Endometrial microvascular endothelial cells (primary cell): Measurements from ENCODE around the gene ZNF212. TPM values are rescaled to one million over a fixed set of nuclear protein-coding genes. Genes with fewer than 3 reads are reported as not detected.

Experiments used
- in situ Hi-C: cut with HindIII; loops from 2 replicates; pipeline ENCODE4 v1.10.0; 2017; ENCODE audit warnings: low sequenced_read_pairs, low pct_unique_long_range_greater_than_20kb; ENCODE audit errors: inconsistent ontology term
- total RNA-seq: library from RNA; depleted of rRNA; stranded (reverse); fragments of >200 nt; gene quantifications from one replicate; pipeline ENCODE4 v1.2.3, GENCODE V29; 2015; ENCODE audit errors: inconsistent ontology term

ZNF212 gene
- total RNA-seq: 2.7 TPM

DNA sequence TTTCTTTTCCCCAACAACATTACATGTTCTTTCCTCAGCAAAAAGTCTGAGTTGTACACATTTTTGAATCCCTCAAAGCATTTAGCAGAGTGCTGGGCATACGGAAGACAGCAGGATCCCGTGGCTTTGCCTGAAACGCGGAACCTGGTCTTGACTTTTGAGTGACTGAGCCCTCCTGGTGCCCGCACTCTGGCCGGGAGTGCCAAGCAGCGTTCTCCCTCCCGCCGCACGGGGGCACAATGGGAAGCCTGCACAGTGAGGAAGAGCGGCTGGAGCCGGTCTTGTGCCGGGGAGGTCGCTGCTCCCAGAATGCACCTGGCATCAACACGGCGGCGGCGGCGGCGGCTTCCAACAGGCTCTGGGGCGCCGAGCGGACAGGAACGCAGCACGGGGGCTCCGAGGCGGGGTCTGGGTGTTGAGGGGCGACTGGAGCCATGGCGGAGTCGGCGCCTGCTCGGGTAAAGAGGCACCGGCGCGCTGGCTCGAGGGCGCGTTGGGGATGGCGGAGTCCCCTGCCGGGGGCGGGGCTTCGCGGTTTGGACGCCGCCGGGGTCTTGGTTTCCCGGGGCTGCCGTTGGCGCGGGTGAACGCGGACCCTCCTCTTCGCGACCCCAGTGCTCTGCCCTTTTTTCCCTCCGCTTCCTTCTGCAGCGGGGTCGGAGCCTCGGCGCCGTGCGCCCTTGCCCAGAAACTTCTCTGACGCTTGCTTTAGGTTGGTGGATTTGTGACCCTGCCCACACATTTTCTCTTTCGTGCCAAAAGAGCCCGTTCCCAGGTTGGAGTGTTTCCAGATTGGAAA lies at the start of gene ZNF212:
ZNF212 (plus strand) TSS at position 307 of the 799 bp plus-strand sequence; CDS start at position 435, 128 bp downstream.
- in situ Hi-C loops: no loop called here

DNA sequence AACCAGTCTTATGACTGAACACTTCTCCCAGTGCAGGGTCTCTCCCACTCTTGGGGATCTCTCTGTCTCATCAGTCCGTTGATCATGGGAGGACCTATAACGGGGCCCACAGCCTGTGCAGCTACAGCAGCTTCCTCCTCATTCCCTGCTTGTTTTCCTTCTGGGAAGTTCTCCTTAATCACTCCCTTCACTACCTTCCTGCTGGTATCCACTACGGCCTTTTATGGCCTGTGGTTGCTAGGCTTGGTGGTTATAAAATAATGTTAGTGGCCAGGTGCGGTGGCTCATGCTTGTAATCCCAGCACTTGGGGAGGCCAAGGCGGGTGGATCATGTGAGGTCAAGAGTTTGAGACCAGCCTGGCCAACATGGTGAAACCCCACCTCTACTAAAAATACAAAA lies 47.6 kb upstream of the ZNF212 start:
- in situ Hi-C loops: no loop called here

DNA sequence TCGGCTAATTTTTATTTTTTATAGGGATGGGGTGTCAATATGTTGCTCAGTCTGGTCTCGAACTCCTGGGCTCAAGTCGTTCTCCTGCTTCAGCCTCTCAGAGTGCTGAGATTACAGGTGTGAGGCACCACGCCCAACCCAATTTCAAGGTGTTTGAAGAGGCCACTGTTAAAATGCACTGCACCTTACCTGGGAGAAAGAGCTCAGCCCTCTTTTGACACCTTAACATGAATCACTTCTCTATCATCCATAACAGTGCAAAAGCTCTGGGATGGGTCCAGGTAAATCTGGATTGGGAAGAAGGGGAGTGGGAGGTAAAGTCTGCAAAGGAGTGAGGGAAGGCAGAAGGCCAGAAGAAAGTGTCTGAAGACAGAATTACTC lies 44.7 kb upstream of the ZNF212 start:
- in situ Hi-C loops: no loop called here

DNA sequence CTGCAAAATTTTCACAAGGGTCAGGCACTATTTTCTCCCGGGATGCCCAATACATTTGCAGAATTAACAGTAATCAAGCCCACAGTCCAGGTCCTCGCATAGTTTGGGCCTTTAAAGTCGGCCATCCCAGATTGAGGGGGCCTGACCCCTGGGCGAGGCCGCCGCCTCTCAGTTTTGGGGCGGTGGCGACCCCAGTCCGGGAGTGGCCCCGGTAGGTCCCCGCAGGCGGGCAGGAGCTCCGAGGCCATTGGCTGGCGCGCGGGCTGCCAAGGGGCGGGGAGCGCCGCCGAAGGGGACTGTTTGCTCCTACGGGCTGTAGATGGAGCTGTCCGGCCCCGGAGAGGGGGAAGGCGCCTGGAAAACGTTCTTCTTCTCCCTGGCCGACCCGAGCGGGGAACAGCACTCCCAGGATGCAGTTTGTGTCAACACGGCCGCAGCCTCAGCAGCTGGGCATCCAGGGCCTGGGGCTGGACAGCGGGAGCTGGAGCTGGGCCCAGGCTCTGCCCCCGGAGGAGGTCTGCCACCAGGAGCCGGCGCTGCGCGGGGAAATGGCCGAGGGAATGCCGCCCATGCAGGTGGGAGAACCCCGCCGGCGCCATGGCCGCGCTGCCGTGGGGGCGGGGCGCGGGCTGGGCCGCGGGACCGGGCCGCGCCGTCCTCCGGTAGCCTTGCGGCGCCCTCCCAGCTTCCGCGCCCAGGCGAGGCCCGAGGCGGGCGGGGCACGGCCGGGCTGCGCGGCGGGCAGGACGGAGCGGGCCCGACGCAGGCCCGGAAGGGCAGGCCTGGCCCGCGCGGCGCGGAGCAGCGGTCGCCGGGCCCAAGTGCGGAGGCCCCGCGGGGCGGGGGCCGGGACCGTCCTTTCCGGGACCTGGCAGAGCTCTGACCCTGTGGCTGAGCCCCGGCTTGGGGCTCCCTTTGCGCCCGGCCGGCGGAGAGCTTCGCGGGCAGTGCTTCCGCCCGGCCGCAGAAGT lies 44.0 kb upstream of the ZNF212 start, which contains the start of gene ZNF282:
ZNF282 (plus strand) TSS at position 367 of the 971 bp plus-strand sequence; CDS start at position 411, 44 bp downstream.
- in situ Hi-C loops: no loop called here

DNA sequence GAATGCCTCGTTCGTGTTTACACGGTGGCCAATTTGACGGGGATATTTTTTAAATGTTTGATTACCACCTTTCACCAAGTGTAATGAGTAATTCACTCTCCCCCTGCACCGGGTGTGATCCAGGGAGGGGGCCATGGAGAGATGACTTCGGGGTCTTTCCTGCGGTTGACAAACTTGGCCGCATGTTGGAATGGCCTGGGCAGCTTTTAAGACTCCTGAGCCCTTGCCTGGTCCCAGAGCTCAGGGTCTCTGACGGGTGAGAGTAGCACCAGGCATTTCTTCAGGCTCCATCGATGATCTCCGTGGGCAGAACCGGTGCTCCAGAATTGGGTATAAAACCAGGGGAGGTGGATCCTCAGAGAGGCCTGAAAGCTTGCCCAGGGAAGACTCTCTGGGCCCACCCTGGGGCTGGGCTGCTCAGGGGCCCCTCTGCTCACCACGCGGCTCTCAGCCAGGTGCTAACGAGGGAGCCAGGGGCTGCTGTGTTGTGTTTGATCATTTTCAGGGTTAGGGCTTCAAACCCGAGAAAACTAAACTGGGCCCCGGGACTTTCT lies 43.2 kb upstream of the ZNF212 start:
- in situ Hi-C loops: no loop called here

DNA sequence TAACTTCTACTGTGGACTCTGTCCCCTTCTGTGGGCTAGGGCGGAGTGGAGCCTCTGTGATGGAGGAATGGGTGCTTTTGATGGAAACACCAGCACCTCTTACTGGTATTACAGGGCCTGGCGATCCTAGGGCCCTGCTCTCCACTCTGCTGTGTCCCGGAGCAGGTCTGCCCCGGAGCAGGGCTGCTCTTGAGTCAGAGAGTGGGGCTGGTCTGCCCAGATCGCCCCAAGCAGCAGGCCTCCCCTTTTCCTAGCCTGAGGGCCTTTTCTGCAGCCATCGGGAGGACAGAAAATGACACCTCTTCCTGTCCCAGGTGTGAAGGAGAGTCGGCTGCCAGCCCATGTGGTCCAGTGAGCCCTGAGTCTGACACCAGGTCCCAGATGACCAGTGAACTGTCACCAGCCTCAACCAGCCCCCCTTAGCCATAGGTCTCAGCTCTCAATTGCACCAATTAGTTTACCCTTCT lies 42.7 kb upstream of the ZNF212 start:
- in situ Hi-C loops: no loop called here

DNA sequence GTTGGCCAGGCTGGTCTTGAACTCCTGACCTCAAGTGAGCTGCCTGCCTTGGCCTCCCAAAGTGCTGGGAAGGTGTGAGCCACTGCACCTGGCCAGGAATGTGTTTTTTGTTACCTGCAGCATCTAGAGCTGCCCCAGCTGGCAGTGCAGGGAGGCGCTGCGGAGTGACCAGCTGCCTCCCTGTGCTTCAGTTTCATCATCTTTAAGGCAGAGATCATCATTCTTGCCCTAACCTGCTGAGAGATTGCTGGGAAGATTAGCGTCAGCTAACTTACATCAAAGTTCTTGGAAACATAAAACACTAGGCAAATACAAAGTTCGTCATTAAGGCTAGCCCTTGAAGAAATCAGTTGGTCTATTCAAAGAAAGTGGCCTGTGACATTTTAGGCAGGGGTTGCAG lies 41.8 kb upstream of the ZNF212 start:
- in situ Hi-C loops: no loop called here

DNA sequence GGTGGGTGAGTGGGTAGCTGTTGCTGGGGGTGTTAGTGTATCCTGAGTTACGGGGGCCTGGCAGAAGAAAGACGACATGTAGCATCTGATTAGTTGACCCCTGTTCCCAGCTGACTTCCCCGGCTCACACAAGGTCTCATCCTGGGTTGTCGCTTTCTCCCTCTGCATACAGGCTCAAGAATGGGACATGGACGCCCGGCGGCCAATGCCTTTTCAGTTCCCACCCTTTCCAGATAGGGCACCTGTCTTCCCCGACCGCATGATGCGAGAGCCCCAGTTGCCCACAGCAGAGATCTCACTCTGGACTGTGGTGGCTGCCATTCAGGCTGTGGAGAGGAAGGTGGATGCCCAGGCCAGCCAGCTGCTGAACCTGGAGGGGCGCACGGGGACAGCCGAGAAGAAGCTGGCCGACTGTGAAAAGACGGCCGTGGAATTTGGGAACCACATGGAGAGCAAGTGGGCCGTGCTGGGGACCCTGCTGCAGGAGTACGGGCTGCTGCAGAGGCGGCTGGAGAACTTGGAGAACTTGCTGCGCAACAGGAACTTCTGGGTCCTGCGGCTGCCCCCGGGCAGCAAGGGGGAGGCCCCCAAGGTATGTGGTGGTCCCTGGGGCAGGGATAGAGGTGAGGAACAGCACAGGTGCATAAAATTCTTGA lies 41.2 kb upstream of the ZNF212 start:
- in situ Hi-C loops: no loop called here

DNA sequence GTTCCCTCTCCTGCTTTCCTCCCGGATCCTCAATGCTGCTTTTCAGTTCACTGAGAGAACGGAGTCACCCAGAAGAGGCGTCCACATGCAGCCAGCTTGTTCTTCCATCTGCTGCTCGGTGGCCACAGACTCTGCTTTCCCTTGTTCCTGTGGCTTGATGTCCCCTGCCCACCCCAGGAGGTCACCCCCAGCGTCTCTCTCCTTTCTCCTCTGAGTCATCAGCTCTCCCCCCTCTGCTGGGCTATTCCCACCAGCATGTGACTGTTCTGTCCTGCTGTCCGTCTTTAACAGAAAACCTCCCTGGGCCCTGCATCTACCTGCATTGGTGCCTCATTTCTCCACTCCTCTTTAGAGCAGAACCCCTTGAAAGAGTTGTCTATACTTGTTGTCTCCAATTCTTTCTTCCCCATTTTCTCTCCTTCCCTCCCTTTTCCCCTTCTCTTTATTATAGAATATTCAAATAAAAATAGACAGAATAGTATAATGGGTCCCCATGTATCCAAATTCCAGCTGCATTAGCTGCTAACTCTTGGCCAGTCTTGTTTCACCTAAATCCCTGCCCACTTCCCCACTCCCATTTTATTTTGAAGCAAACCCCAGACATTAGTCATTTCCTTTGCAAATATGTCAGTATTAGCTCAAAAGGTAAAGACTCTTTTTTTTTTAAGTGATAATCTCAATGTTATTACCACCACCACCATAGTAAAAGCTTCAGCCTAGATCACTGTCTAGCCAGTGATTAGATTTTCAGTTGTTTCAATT lies 40.0 kb upstream of the ZNF212 start:
- in situ Hi-C loops: no loop called here

DNA sequence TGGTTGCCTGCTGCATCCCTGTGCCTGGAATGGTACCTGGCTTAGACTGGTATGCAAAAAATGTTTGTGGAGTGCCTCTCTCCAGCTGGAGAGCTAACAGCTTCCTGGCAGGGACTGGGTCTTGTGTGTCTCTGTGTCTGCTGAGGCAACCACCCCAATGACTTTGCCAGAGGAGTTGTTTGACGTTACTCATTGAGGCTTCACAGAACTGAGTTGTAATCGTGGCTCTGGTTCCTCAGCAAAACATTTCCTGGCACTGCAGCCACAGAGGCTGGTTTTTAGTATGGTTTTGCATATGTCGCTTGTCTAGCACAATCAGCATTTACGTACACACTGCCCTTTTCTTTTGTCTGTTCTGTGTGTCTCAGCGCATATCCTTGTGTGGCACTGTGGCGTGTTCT lies 36.6 kb upstream of the ZNF212 start:
- in situ Hi-C loops: no loop called here

DNA sequence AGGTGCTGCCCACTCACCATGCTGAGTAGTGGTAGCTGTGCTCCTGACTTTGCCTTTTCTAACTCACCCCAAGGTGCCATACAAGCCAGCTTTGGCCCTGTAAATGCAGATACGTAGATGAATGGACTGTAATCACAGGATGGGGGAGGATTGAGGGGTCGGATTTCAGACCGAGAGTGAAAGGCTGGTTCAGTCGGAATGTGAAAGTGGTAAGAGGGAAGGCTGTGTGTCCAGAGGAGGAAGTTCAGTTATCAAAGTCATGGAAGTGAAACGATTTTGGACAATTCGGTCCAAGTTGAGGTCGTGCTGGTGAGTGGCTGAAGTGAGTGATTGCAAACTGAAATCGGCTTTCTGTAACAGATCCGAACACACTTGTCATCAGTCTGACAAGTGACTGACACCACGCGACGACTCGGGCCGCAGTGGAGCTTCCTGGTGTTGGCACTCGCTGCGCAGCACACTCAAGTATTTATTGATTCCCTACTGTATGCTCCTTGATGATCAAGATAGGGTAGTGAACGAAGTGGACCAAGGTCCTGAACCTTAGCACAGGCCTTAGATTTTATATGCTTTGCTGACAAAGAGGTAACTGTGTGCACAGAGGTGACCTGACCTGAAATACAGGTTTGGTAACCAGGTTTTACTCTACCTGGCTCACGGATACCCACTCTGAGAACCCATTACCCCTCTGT lies 33.6 kb upstream of the ZNF212 start:
- in situ Hi-C loops: no loop called here

DNA sequence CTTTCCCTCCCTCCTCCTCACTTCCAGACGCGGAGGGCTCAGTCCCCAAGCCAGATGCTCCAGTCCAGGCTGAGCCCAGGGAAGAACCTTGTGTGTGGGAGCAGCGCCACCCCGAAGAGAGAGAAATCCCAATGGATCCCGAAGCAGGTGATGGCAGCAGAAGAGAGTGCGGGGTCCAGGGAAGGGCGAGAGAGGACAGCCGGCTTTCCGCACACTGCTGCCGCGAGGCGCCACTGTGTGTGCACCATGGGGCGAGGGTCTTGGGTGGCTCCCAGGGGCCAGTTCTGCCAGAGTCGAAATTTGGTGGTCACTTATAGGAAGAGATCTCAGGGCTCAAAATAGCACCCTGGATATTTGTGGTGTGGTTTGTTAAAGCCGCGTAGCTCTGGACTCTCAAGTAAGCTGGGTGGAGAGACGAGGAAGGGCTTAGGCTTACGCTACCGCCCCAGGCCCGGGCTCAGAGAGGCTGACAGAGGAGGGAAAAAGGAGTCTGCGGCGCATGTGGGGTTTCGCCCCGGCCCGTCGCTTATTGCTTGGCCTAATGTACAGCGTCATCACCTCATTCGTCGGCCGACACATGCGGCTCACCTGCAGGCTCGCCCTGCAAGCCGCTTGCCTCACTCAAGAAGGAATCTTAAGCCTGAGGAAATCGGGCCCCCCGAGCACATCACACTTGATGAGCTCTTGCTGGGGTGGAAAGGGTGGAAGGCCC lies 32.0 kb upstream of the ZNF212 start:
- in situ Hi-C loops: no loop called here

DNA sequence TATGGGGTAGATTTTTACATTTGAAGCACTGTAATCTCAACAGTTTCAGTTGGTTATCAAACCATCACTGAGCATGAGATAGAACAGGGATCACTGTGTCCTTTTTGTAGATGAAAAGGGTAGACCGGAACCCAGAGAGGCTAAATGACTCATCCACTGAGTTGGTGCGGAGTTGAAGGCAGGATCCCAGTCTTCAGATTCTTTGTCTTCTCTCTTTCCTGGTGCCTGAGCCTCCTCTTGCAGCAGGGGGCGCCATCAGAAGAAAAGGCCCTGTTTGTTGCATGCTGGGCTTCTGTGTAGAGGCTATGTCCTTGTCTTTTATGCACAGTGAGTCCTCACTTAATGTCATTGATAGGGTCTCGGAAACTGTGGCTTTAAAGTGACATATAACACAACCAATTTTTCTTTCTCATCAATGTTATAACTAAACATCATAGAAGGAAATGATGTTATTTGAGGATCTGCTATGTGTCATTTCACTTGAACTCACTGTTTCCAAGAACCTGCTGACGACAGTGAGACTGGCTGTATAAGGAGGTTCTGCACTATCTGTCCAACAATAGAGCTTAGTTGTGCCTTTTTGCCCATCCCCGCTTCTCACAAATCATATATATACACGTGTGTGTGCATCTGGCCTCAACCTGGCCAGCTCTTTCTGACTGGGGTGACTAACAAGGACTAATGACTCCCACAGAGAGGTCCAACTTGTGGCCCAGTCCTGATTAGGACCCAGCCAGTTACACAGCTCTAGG lies 29.8 kb upstream of the ZNF212 start:
- in situ Hi-C loops: no loop called here

DNA sequence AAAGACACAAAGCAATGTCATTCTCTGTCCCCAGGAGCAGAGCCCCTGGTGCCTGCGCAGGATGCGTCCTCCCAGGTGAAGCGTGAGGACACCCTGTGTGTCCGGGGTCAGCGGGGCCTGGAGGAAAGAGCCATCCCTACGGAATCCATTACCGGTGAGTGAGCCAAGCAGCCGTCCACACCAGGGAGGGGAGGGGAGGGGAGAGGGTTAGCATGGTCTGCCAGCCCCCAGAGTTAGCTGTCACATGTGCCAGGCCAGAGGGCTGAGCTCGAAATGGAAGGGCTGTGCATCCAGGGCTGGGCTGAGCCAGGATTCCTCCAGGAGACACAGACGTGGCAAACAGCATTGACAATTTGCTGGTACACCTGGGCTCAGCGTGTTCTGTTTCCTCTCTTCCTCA lies 28.9 kb upstream of the ZNF212 start:
- in situ Hi-C loops: no loop called here

DNA sequence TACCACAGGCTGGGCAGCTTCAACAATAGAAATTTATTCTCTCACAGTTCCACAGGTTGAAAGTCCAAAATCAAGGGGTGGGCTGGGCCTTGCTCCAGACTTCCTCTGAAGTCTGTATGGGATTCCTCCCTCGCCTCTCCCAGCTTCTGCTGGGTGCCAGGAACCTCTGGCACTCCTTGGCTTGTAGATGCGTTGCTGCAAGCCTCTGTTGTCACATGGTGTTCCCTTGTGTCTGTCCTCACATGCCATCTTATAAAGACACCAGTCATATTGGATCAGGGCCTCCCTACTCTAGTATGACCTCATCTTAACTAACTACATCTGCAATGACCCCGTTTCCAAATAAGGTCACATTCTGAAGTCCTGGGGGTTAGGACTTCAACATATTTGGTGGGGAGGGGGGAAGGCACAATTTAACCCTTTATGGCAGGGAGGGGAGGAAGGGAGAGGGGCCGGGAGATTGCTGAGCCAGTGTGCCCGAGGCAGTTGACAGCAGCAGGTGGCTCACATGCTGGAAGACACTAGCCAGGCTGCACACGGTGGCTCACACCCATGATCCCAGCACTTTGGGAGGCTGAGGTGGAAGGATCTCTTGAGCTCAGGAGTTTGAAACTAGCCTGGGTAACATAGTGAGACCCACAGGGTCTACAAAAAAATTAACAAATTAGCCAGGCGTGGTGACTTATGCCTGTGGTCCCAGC lies 25.3 kb upstream of the ZNF212 start:
- in situ Hi-C loops: no loop called here

DNA sequence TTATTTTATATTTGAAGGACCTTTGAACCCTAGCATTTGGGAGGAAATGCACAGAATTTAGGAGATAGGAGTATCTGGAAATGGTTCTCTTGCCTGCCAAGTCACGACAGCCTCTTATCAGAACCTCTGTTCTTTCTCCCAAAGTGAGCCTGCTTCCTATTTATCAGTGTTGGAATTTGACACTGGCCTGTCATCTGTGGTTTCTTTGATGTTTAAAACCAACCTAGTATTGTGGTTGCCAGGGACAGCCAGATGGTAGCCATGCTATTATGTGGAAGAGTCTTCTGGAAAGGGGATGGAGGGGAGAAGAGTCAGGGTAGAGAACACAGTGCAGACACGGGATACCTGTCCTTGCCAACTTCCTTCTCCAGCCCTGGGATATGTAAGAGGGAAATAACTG lies 23.0 kb upstream of the ZNF212 start:
- in situ Hi-C loops: no loop called here
